Limb (tissue), 2 donors: Measurements from ENCODE around the gene FNDC3B.

Source experiments
- DNase-seq, 2 donors: peaks; one replicate each; pipeline ENCODE4 v3.0.0-alpha.2; 2016; ENCODE audit errors: extremely low spot score in 2 of 2

Gene FNDC3B

DNA sequence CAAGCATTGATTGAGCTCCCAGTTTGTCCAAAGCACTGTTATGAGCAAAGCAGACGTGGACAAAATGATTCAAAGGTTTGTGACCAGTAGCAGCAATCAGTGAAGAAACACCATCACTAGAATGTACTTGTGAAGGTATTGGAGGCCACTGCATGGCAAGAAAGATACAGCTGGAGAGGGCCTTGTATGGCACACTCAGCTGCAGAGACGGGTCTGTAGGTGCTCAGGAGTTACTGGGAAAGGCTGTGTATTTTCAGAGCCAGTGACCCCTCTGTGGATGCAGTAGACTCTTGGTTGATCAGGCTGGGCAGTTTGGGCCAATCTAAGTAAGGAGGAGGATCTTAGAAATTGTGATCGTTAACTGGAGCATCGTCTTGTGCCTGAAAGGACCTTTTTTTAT lies 288.9 kb downstream of the FNDC3B start:
- DNase-seq = no peak

- DNase-seq = no peak
Measured at GRCh38 chr3:172329070-172329469, 289.7 kb downstream of the FNDC3B start.

DNA sequence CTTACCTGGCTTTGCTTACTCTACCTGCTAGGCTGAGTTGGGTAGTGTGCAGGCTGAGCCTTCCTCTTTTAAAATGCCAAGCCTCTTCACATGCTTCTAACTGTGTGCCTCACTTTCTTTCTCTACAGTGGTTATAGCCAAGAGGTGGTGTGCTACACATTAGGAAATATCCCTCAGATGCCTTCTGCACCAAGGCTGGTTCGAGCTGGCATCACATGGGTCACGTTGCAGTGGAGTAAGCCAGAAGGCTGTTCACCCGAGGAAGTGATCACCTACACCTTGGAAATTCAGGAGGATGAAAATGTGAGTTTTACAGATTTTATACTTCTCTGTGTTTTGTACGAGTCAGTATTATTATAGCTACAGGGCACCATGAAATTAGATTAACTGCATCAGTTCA lies 291.0 kb downstream of the FNDC3B start:
- no peak for DNase-seq

DNA sequence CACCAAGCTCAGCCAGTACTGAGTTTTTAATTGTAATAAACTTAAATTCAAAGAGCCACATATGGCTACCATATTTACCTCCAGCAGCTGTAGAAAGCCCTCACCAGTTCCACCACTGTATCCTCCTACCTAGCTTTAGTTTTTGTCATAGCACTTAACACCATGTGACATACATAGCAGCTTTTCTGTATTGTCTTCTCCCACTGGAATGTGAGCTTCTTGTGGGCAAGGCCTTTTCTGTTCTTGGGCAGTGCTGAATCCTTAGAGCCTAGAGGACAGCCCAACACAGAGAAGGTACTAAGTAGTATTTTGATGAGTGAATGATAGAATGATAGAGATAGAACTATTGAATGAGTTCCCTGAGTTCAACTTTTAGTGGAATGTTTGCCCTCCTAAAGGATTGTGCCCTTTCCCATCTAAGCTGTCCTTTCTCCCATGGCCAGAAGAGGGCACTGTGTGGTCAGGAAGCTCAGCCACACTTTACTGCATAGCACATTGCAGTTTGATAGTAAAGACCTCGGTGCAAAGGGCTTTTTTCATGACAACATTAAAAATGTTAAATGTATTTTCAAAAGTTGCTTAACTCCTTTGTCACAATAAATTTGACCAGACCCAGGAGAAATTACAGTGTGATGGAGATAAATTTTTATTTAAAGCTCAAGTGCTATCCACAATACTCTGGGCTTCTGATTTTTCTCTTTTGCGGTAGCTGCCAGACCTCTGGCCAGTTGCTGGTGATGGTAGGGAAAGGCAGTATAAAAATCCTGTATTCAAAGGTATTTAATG lies 293.1 kb downstream of the FNDC3B start:
- peak; percentile 69 to 75 for DNase-seq

DNA sequence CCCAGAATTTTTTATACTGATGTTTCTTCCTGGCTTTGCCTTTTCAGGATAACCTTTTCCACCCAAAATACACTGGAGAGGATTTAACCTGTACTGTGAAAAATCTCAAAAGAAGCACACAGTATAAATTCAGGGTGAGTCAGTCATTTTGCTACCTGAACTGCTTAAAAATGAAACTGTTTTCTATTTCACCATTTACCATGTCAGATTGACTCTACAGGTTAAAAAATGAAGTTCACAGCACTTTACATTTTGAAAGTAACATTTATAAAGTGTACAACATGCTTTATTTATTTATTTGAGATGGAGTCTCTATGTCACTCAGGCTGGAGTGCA lies 293.6 kb downstream of the FNDC3B start:
- DNase-seq = no peak

DNA sequence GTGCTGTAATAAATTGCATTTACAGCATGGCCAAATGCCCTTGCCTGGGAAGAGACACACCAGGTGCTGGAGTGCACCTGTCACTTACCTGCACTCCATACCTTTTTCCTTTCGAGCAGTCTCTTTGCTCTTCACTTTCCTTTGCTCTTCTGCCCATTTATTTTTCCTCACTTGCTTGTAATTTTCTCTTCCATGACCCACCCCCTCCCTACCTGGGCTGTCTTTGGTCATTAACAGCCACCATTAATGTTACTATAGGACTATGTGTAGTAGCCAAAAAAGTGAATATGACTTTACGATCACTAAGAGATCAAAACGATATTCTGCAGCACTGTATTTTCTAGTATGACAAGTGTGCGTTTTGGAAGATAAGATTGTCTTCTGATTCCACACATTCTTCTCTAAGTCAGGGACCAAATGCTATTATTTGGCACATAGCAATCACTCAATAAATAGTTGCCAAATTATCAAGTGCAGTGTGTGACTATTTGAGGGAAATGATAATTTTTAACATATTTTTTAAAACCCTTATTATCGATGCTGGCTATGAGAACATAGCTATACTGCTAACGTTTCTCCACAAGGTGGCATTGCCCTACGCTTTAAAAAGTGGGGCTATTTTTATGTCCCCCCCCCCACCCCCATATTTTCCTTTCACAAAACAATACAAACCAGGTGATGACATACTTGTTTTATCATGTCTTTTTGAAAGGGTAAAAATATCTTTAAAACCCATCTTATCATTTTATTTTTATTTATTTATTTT lies 294.5 kb downstream of the FNDC3B start:
- DNase-seq = no peak

DNA sequence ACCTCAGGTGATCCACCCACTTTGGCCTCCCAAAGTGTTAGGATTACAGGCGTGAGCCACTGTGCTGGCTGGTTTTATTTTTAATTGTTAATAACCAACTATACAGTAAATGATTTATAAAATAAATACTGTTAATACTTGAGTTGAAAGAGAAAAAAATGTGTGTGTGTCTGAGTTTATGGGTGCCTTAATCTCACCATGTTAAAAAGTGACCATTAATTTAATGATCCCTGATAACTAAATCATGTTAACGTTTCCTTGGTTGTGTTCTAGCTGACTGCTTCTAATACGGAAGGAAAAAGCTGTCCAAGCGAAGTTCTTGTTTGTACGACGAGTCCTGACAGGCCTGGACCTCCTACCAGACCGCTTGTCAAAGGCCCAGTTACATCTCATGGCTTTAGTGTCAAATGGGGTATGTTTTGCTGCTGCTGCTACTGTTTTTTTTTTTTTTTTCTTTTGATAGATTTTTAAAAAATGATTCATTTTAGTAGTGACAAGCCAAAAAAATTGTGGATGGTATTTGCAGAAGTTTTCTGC lies 295.4 kb downstream of the FNDC3B start:
- DNase-seq = no peak

DNA sequence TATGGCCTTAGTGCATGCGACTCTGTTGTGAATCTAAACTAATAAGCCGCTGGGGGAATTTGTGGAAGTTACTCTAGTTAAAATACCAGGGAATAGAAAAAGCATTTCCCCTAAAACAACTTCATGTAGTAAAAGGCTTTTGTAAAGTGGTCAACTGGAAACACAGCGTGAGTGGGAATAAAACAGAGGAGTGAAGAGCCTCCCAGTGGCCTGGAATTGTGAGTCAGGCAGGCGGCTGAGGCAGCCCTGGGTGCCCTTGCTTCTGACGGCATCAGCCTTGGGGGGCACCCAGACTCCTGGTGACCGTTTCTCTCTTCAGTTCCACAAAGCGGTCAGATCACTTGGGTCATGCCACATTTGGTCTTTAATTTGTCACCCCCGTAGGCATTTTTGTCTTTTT lies 300.5 kb downstream of the FNDC3B start:
- DNase-seq = no peak

GRCh38 chr3:172340583-172340982 lies 301.2 kb downstream of the FNDC3B start:
- DNase-seq = no peak

GRCh38 chr3:172341482-172342059 lies 302.2 kb downstream of the FNDC3B start:
- DNase-seq = peak in 1 of 2 donors; percentile 50

GRCh38 chr3:172342097-172342659 lies 302.8 kb downstream of the FNDC3B start:
- DNase-seq = no peak

DNA sequence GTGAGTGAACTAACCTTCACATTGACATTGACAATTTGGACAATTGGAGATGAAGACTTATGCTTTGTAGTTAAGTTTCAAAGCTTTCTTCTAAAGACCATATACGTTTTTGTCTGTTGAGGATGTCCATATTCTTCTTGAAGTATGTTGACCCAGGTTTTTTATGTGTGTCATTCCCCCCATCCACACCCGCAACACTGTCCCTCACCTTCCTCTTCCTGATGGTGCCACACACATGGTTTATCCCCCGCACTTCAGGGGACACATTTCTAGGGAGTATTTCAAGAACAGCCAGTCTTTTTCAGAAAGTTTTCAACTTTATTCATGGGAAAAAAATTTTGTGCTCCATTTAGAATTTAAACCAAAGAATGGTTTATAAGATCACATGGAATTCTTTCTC lies 303.7 kb downstream of the FNDC3B start:
- no peak for DNase-seq

GRCh38 chr3:172343979-172344378 lies 304.6 kb downstream of the FNDC3B start:
- no peak for DNase-seq

DNA sequence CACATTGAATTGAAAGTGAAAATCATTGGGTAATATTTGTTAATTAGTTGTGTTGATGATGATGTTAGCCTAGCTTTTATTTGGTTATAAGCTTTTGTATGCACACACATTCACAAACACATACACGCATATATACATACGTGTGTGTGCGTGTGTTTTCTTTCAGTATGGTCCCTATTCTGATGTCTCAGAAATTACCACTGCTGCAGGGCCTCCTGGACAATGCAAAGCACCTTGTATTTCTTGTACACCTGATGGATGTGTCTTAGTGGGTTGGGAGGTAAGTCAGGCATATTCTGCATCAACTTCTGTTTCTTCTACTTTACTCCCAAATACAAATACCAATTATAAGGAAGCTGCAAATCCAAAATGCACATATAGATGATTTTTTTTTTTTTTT lies 306.8 kb downstream of the FNDC3B start:
- no peak for DNase-seq

DNA sequence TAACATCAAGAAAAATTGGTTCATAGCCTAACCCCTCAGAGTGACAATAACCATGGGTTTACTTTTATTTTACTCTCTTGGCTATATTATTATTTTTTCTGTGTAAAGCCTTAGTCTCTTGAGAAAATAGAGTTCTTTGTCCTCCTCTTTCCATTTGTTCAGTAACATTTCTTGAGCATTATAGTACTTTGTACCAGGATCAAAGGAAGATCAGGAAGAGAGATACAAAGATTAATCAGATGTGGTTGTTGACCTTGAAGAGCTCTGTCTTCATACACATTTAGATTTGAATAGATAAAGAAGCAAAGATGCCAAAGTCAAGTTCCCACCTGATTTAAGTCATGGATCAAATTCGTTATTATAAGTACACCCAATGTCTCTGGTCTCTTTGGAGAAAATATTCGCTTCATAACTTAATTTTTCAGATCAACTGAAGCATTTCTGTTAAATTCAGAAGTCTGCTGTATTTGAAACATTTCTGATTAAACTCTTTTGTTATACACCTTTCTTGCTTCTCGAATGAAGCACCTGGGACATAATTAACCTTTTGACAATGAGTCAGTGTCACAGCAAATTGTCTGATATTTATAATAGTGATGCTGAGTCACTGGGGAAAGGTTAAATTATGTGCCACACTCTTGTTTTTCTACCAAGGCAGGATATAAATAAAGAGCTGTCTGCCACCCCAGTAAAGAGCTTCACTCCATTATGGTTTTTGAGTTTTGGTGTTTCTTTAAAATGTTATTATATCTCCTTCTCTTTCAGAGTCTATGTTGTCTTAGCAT lies 308.7 kb downstream of the FNDC3B start:
- DNase-seq = no peak

- DNase-seq = no peak
Measured at GRCh38 chr3:172351895-172352466, 312.6 kb downstream of the FNDC3B start.

GRCh38 chr3:172352786-172353185 lies 313.4 kb downstream of the FNDC3B start:
- no peak for DNase-seq

- DNase-seq = no peak
Measured at GRCh38 chr3:172354931-172355499, 315.6 kb downstream of the FNDC3B start.

GRCh38 chr3:172355836-172356235 lies 316.5 kb downstream of the FNDC3B start:
- DNase-seq = no peak

- DNase-seq = no peak
Measured at GRCh38 chr3:172356427-172356826, 317.0 kb downstream of the FNDC3B start.
